Urinary bladder (tissue), 4 donors: ENCODE measurements around the gene FXYD2. TPM values are rescaled to one million over a fixed set of nuclear protein-coding genes. Genes with fewer than 3 reads are reported as not detected.
"Not testable (repeated sequence)": the region's sequence is repeated elsewhere in the genome, so short reads cannot be mapped to it uniquely, and the experiment has no call there.

ENCODE experiments used
- DNase-seq: peaks from one replicate; pipeline ENCODE4 v3.0.0-alpha.2; 2015; ENCODE audit errors: extremely low spot score
- H3K27ac ChIP-seq: one replicate; pipeline ENCODE4 v1.5.1; 2013; ENCODE audit warnings: low read depth, mild to moderate bottlenecking, moderate library complexity
- H3K36me3 ChIP-seq: one replicate; pipeline ENCODE4 v1.6.1; 2013; ENCODE audit warnings: mild to moderate bottlenecking, moderate library complexity; ENCODE audit not compliant: insufficient read depth
- H3K4me1 ChIP-seq: one replicate; pipeline ENCODE4 v1.6.1; 2013; ENCODE audit warnings: mild to moderate bottlenecking, moderate library complexity; ENCODE audit not compliant: insufficient read depth
- H3K4me3 ChIP-seq: one replicate; pipeline ENCODE4 v1.5.1; 2013; ENCODE audit warnings: low read depth, low read length
- WGBS: extraction: QIAGEN DNeasy Blood & Tissue Kit; methylation state at CpG from one replicate; pipeline ENCODE4 v1.1.7; 2013; 5-methylcytosine and 5-hydroxymethylcytosine counted together
- polyA plus RNA-seq: library from polyadenylated mRNA; stranded (reverse); fragments of 200-250 nt; gene quantifications from one replicate; pipeline ENCODE4 v1.2.3, GENCODE V29; 2013
- total RNA-seq: library from RNA; depleted of rRNA; stranded (reverse); fragments of >200 nt; gene quantifications from one replicate; pipeline ENCODE4 v1.2.3, GENCODE V29; 2014
- donor health status: healthy with polysubstance abuse.
- donor health status: healthy.

Gene FXYD2
- total RNA-seq (5.0 TPM), polyA plus RNA-seq (1.9 TPM)

- H3K4me1 ChIP-seq = peaks cover 6% of the 10 kb centered on the region
- H3K27ac ChIP-seq = peak within 1 kb of the TSS; percentile 31
- WGBS = 53% methylated on average over 22 of the region's 22 CpGs
- no peaks in the 10 kb centered on the region for H3K36me3 ChIP-seq
- no peak within 1 kb of the TSS for H3K4me3 ChIP-seq
- no peak for DNase-seq
Measured at GRCh38 chr11:117824571-117825537, at the start of gene FXYD2. Gene FXYD2 (minus strand): TSS chr11:117824744. CDS start chr11:117824678, 66 bp downstream.

- 78% methylated on average over 8 of the region's 8 CpGs for WGBS
- Histone ChIP-seq H3K4me3 (no peak overlapping the region), H3K27ac (no peak overlapping the region), H3K36me3 (no peaks in the 10 kb centered on the region), H3K4me1 (no peaks in the 10 kb centered on the region)
- DNase-seq = no peak
Measured at GRCh38 chr11:117873828-117874125, 49.2 kb upstream of the FXYD2 start.

- no peak overlapping the region for H3K4me3 ChIP-seq
- 75% methylated on average over 15 of the region's 15 CpGs for WGBS
- H3K4me1 ChIP-seq = no peaks in the 10 kb centered on the region
- no peak for DNase-seq
- H3K27ac ChIP-seq = no peak overlapping the region
- no peaks in the 10 kb centered on the region for H3K36me3 ChIP-seq
Measured at GRCh38 chr11:117872975-117873827, 48.7 kb upstream of the FXYD2 start.

- no peak overlapping the region for H3K27ac ChIP-seq
- H3K4me3 ChIP-seq = no peak overlapping the region
- no peaks in the 10 kb centered on the region for H3K36me3 ChIP-seq
- H3K4me1 ChIP-seq = no peaks in the 10 kb centered on the region
- 30% methylated on average over 12 of the region's 12 CpGs for WGBS
- no peak for DNase-seq
Measured at GRCh38 chr11:117872420-117872961, 47.9 kb upstream of the FXYD2 start.

- Histone ChIP-seq H3K27ac (no peak overlapping the region), H3K36me3 (no peaks in the 10 kb centered on the region), H3K4me3 (no peak overlapping the region), H3K4me1 (no peaks in the 10 kb centered on the region)
- DNase-seq = no peak
- 74% methylated on average over 5 of the region's 5 CpGs for WGBS
Measured at GRCh38 chr11:117871784-117872183, 47.2 kb upstream of the FXYD2 start.

- H3K4me3 ChIP-seq = no peak overlapping the region
- H3K27ac ChIP-seq = no peak overlapping the region
- no peaks in the 10 kb centered on the region for H3K36me3 ChIP-seq
- no peaks in the 10 kb centered on the region for H3K4me1 ChIP-seq
- DNase-seq = no peak
- 77% methylated on average over 18 of the region's 18 CpGs for WGBS
Measured at GRCh38 chr11:117871160-117871559, 46.6 kb upstream of the FXYD2 start.

- Histone ChIP-seq H3K27ac (no peak overlapping the region), H3K36me3 (no peaks in the 10 kb centered on the region), H3K4me3 (no peak overlapping the region), H3K4me1 (no peaks in the 10 kb centered on the region)
- WGBS = 66% methylated on average over 9 of the region's 9 CpGs
- DNase-seq = no peak
Measured at GRCh38 chr11:117870103-117870952, 45.8 kb upstream of the FXYD2 start.

- H3K36me3 ChIP-seq = no peaks in the 10 kb centered on the region
- no peak for DNase-seq
- no peak overlapping the region for H3K4me3 ChIP-seq
- no peak overlapping the region for H3K27ac ChIP-seq
- 33% methylated on average over 4 of the region's 4 CpGs for WGBS
- H3K4me1 ChIP-seq = no peaks in the 10 kb centered on the region
Measured at GRCh38 chr11:117869604-117870003, 45.1 kb upstream of the FXYD2 start.

- 67% methylated on average over 17 of the region's 17 CpGs for WGBS
- DNase-seq = no peak
- Histone ChIP-seq H3K27ac (no peak overlapping the region), H3K36me3 (no peaks in the 10 kb centered on the region), H3K4me3 (no peak overlapping the region), H3K4me1 (no peaks in the 10 kb centered on the region)
Measured at GRCh38 chr11:117868815-117869561, 44.4 kb upstream of the FXYD2 start.

GRCh38 chr11:117868088-117868487 is 43.5 kb upstream of the FXYD2 start:
- no peak for DNase-seq
- Histone ChIP-seq H3K4me1 (no peaks in the 10 kb centered on the region), H3K36me3 (no peaks in the 10 kb centered on the region), H3K4me3 (no peak overlapping the region), H3K27ac (no peak overlapping the region)
- WGBS = 81% methylated on average over 11 of the region's 11 CpGs

GRCh38 chr11:117866526-117866925 is 42.0 kb upstream of the FXYD2 start:
- no peak for DNase-seq
- no peak overlapping the region for H3K27ac ChIP-seq
- no peaks in the 10 kb centered on the region for H3K4me1 ChIP-seq
- H3K4me3 ChIP-seq = no peak overlapping the region
- H3K36me3 ChIP-seq = no peaks in the 10 kb centered on the region
- 59% methylated on average over 5 of the region's 5 CpGs for WGBS

GRCh38 chr11:117865546-117865945 is 41.0 kb upstream of the FXYD2 start:
- H3K4me1 ChIP-seq = not testable (repeated sequence)
- WGBS = 94% methylated on average over 13 of the region's 13 CpGs

More at GRCh38 chr11:117865546-117865945, 41.0 kb upstream of the FXYD2 start:
- H3K27ac ChIP-seq, H3K36me3 ChIP-seq, DNase-seq, H3K4me3 ChIP-seq: not testable (repeated sequence)
